ENCODE results near the gene ACOT6. TPM values are rescaled to one million over a fixed set of nuclear protein-coding genes. Genes with fewer than 3 reads are reported as not detected.
"Not testable (repeated sequence)": the region's sequence is repeated elsewhere in the genome, so short reads cannot be mapped to it uniquely, and the experiment has no call there.

ACOT6 gene
- total RNA-seq, 1 donor, result not detected

- DNase-seq (ENCODE audit: low read depth in 2 of 3, low spot score in 2 of 3), result peak in 2 of 3 donors; percentile 53 to 59
These were observed 20.4 kb upstream of the ACOT6 start, which contains the start of gene ACOT4 for GRCh38 chr14:73591690-73592449. TSS of gene ACOT4 (plus strand) at chr14:73591873. CDS start at chr14:73591960, 87 bp downstream.

GRCh38 chr14:73594491-73594890 lies 17.8 kb upstream of the ACOT6 start:
- DNase-seq (ENCODE audit: low read depth in 2 of 3, low spot score in 2 of 3), result no peak

- DNase-seq (ENCODE audit: low read depth in 2 of 3, low spot score in 2 of 3), result no peak
These were observed 12.8 kb upstream of the ACOT6 start for GRCh38 chr14:73599499-73599898.

DNA sequence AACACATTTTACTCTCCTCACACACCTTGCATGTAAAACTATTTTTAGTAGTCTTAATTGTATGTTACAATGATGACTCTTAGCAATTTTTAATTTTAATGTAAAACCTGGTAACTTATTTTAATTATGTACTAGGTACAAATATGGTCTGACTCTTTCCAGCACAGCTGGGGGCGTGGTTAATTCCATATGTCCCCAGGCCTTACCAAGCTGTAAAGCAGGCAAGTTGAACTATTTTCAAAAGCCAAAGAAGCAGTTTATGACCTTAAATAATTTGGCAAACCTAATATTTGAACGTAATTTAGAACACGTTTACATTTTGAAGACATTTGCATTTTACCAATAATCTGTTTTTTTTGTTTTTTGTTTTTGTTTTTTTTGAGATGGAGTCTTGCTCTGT lies 9.3 kb upstream of the ACOT6 start:
- no peak for DNase-seq (ENCODE audit: low read depth in 2 of 3, low spot score in 2 of 3)

DNA sequence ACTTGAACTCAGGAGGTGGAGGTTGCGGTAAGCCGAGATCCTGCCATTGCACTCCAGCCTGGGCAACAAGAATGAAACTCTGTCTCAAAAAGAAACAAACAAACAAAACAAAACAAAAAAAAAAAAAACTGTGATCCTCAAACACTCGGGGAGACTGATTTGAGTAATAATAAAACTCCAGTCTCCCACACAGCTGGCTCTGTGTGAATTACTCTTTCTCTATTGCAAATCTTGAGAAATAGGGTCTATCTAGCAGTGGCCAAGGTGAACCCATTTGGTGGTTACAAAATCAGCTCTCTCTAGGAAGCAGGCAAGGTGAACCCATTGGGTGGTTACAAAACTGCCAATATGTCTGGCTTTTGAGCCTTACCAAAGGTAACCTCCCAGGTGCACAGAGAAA lies 6.0 kb upstream of the ACOT6 start:
- no peak for DNase-seq (ENCODE audit: low read depth in 2 of 3, low spot score in 2 of 3)

- no peak for DNase-seq (ENCODE audit: low read depth in 2 of 3, low spot score in 2 of 3)
These were observed 5.1 kb upstream of the ACOT6 start for GRCh38 chr14:73607241-73607640.

DNA sequence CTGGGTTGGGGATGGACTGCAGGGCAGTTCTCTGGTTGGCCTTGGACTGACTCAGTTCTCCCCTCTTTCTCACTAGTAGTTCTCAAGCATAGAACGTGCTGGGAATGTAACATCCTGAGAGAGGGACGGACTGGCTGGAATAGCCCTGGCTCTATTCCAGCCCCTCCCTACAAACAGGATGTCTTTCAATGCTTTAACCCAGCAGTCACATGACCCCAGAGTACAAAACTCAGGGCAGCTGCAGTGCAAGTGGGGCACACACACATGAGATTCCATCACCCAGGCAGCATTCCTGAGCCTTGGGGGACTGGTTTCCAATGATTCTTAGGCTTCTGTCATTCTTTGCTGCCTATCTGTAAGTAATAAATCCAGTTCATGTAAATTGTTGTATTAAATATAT lies 1.6 kb upstream of the ACOT6 start:
- DNase-seq (ENCODE audit: low read depth in 2 of 3, low spot score in 2 of 3), result no peak

DNA sequence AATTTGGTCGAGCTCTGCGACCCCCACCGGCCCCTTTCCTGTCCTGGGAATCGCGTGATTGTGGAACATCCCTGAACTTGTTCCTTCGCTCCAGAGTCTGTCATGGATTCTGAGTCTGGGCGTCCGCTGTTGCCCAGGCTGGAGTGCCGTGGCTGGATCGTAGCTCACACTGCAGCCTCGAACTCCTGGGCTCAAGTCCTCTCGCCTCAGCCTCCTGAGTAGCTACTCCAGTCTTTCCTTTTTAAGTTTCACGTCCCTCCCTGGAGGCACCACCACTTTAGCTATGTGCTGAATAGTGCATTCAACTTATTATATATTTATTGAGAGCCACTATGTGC lies 698 bp downstream of the ACOT6 start:
- no peak for DNase-seq (ENCODE audit: low read depth in 2 of 3, low spot score in 2 of 3)

DNA sequence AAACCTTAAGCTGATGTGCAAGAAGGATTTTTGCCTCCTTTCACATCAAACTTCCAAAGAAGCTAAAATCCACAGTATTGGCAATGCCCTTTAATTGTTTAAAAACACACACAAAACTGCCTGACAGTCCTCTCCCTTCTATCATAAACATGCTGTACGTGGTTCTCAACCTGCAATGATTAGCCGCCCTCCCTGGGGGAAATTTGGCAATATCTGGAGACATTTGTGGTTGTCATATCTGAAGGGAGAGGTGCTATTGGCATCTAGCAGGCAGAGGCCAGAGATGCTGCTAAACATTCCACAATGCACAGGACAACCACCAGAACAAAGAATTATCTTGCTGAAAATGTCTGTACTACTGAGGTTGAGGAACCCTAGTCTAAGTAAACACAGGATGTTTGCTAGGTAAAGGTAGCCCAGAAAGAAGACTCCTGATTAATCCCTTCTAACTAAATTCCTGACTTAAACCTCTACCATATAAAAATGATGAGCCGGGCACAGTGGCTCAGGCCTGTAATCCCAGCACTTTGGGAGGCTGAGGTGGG lies 1.2 kb downstream of the ACOT6 start:
- DNase-seq (ENCODE audit: low read depth in 2 of 3, low spot score in 2 of 3), result no peak

- no peak for DNase-seq (ENCODE audit: low read depth in 2 of 3, low spot score in 2 of 3)
These were observed 4.5 kb downstream of the ACOT6 start for GRCh38 chr14:73616831-73617230.

DNA sequence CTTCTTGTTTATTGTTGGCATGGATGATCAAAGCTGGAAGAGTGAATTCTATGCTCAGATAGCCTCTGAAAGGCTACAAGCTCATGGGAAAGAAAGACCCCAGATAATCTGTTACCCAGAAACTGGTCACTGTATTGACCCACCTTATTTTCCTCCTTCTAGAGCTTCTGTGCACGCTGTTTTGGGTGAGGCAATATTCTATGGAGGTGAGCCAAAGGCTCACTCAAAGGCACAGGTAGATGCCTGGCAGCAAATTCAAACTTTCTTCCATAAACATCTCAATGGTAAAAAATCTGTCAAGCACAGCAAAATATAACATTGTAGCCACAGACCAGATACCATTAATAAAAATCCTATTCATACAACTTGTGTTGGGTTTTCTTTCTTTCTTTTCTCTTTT lies 7.2 kb downstream of the ACOT6 start:
- DNase-seq (ENCODE audit: low read depth in 2 of 3, low spot score in 2 of 3), result no peak

- DNase-seq (ENCODE audit: low read depth in 2 of 3, low spot score in 2 of 3), result no peak
These were observed 8.0 kb downstream of the ACOT6 start for GRCh38 chr14:73620268-73620667.

DNA sequence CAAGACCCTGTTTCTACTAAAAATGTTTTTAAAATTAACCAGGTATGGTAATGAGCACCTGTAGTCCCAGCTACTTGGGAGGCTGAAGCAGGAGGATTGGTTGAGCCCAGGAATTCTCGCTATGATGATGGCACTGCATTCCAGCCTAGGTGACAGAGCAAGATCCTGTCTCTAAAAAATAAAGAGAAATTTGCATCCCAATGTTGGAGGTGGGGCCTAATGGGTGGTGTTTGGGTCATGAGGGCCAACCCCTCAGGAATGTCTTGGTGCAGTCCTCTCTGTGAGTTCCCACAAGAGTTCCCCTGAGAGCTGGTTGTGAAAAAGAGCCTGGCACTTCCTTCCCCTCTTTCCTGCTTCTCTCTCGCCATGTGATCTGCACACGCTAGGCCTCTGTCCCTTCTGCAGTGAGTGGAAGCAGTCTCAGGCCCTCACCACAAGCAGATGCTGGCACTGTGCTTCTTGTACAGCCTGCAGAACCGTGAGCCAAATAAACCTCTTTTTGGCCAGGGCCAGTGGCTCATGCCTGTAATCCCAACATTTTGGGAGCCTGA lies 11.3 kb downstream of the ACOT6 start:
- DNase-seq (ENCODE audit: low read depth in 2 of 3, low spot score in 2 of 3), result no peak

- DNase-seq (ENCODE audit: low read depth in 2 of 3, low spot score in 2 of 3), result no peak
These were observed 13.4 kb downstream of the ACOT6 start for GRCh38 chr14:73625706-73626105.

DNA sequence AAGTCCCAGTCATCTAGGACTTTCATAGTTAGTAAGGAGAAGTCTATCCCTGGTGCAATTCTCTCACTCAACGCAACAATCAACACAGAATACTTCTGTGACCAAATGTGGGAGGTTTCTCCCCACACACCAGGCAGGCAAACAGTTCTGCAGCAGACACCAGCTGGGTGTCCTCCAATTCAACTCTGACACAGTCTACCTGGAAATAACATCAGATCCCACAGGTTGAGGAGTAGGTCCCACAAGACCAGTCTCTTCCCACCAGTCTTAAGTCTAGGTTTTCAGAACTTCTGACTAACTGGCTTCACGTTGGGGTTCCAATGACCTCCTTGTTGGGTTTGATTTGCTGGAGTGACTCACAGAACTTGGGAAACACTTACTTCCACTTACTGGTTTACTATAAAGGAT lies 14.8 kb downstream of the ACOT6 start:
- no peak for DNase-seq (ENCODE audit: low read depth in 2 of 3, low spot score in 2 of 3)

DNA sequence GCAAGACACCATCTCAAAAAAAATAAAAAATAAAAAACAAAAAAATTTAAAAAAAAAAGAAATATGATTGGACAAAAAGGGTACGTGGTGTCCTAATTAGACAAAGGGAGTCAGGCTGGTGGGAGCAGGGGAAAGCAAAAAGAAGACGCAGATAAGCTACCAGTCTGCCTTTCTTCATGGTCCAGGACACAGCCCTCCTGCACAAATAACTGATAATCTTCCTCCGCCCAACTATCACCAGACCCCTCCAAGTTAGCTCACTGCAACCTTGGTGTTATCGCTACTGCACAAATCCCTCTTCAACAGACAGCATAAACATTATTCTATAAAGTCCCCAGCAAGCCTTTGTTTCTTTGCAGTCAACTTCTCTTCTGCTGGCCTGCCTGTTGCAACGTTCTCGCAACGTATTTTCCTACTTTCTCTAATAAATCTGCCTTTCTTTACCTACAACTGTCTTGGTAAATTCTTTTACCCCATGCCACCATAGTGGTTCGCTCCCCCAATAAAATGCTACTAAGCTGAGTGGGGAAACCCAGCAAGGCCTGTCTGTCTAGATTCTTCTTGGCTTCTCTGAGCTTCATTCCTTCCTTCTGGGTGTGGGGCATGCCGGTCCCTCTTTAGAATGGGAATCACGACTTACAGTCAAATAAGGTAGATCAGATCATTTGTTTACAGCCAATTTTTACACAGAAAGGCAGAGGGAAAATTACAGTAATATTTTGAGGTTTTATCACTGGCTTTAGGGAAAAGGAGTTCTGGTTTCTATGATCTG lies 17.9 kb downstream of the ACOT6 start:
- no peak for DNase-seq (ENCODE audit: low read depth in 2 of 3, low spot score in 2 of 3)

DNA sequence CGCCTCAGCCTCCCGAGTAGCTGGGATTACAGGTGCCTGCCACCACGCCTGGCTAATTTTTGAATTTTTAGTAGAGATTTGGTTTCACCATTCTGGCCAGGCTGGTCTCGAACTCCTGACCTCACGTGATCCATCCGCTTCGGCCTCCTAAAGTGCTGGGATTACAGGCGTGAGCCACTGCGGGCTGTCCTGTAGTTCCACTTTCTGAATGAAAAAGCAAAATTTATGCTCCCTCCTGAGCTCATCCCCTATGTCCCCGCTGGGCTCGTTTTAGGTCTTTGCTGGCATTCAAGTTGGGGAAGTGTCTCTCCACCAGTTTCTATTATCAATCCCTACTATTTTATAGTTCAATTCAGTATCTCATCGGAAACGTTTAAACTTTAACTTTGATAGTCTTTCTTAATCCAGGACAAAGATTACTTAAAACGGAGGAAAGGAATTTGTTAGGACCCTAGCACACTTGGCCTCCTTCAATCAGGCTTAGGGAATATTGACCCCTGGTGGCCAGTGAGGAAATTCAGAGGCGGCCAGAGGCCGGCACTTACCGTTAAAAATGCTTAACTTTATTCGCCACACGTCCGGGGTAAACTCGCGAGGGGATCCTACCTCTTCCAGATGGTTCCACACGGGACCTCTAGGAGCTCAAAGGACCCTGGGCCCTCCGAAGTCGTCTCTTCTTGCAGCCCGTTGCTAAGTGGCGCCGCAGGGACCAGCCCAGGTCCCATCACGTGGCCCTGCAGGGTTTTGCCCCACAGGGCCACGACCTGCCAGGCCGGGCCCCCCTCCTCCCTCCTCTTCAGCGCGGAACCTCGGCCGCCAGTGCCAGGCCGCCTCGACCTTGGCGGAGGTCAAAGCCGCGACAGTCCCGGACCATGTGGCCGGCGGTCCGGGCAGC lies 21.0 kb downstream of the ACOT6 start:
- DNase-seq (ENCODE audit: low read depth in 2 of 3, low spot score in 2 of 3), result peak; percentile 40 to 84 (median 70)

DNA sequence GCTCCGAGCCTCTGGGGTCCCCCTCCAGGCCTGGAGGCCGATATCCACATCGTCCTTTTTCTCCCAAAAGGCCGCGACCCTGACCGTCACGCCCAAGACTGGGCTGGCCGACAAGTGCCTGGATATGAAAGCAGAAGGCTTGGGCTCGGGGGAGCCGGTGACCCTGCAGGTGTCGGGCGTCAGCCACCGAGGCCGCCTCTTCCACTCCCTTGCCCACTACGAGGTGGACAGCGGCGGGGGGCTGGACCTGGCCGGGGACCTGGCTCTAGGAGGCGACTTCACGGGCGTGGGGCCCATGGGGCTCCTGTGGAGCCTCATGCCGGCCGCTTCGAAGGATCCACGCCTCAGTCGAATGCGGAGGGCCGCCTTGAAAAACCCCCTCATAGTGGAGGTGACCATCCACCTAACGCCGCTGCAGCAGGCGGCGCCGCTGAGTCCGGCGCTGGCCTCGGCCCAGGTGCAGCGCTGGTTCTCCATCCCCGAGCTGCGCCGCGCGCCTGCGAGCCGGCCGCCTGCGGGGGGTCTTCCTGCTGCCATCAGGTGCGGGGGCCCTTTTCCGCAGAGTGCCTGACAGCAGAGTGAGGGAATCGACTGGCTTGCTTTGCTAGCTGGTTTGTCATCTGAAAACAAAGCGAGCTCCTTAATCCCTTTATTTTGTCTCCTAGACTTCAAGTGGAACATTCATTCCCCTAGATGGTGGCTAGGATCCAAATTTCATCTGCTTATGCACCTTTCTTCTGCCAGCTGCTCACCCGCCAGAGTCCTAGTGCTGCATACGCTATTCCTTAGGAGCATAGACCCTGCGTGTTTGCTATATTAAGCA lies 21.9 kb downstream of the ACOT6 start:
- DNase-seq (ENCODE audit: low read depth in 2 of 3, low spot score in 2 of 3), result peak in 2 of 3 donors; percentile 13 to 19

- DNase-seq (ENCODE audit: low read depth in 2 of 3, low spot score in 2 of 3), result not testable (repeated sequence)
These were observed 24.0 kb downstream of the ACOT6 start for GRCh38 chr14:73636355-73636754.

GRCh38 chr14:73637830-73638229 lies 25.5 kb downstream of the ACOT6 start:
- no peak for DNase-seq (ENCODE audit: low read depth in 2 of 3, low spot score in 2 of 3)

Data from hematopoietic multipotent progenitor cell (in vitro differentiated cells).